PC-3 (cell line): ENCODE measurements around the gene TFEC.

Experiments used
- EZH2 ChIP-seq: fragments of 300-600 bp; sonication (generic); IDR thresholded peaks from one replicate; pipeline ENCODE4 v1.6.1; 2017; ENCODE audit warnings: antibody characterized with exemption, mild to moderate bottlenecking, low read length; ENCODE audit not compliant: unreplicated experiment
- TF ChIP-seq, protein P1 (sequence below): fragments of 300-600 bp; sonication (generic); conservative IDR thresholded peaks from 2 replicates; pipeline ENCODE4 v1.5.1; 2017; ENCODE audit warnings: antibody characterized with exemption, low read depth, mild to moderate bottlenecking, low read length

DNA sequence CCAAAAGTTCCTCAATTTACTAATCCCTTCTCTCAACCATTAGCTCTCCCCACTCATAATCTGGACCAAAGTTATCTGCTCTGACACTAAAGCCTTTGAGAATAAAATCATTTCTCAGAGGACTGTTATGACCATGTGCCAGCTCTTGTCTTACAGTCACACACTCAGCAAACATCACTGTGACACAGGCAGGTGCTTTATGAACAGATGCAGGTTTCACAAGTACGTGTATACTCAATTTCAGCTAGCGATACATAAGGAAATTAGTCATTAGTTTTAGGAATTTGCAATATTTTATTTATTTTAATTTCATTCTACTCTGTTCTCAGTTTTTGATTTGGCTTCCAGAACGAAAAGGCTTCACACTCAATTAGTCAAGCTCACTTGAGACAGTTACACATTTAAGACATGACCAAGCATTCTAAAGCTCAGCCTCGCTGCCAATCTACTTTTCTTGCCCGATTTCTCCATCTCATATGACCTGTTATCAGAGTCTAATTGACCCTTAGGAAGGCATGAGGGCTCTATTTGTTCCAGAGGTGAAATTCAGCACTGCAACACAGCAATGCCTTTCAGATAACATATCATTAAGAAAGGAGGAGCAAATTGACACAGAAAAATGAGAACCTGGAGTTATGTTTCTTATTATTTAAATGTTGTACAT is 76.8 kb downstream of the TFEC start:
- TF ChIP-seq, protein P1, sequence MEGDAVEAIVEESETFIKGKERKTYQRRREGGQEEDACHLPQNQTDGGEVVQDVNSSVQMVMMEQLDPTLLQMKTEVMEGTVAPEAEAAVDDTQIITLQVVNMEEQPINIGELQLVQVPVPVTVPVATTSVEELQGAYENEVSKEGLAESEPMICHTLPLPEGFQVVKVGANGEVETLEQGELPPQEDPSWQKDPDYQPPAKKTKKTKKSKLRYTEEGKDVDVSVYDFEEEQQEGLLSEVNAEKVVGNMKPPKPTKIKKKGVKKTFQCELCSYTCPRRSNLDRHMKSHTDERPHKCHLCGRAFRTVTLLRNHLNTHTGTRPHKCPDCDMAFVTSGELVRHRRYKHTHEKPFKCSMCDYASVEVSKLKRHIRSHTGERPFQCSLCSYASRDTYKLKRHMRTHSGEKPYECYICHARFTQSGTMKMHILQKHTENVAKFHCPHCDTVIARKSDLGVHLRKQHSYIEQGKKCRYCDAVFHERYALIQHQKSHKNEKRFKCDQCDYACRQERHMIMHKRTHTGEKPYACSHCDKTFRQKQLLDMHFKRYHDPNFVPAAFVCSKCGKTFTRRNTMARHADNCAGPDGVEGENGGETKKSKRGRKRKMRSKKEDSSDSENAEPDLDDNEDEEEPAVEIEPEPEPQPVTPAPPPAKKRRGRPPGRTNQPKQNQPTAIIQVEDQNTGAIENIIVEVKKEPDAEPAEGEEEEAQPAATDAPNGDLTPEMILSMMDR: no peak
- TF ChIP-seq EZH2: no peak
